ENCODE data around the gene VPS45.

DNA sequence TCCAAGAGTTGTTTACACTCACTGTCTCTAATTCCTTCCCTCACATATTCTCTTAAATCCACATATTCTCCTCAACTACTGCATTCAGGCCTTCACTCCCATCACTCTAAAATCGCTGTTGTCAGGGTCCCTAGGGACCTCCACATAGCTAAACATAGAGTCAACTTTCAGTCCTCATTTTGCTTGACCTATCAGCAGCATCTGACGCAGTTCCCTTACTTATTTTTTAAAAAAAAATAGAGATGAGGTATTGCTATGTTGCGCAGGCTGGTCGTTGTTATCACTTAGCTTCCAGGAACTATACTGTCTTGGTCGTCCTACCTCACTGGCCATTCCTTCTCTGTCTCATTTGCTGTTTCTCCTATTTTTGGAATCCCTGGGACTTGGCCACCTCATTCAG lies 70.5 kb downstream of the VPS45 start:
- TF ChIP-seq, protein P1, sequence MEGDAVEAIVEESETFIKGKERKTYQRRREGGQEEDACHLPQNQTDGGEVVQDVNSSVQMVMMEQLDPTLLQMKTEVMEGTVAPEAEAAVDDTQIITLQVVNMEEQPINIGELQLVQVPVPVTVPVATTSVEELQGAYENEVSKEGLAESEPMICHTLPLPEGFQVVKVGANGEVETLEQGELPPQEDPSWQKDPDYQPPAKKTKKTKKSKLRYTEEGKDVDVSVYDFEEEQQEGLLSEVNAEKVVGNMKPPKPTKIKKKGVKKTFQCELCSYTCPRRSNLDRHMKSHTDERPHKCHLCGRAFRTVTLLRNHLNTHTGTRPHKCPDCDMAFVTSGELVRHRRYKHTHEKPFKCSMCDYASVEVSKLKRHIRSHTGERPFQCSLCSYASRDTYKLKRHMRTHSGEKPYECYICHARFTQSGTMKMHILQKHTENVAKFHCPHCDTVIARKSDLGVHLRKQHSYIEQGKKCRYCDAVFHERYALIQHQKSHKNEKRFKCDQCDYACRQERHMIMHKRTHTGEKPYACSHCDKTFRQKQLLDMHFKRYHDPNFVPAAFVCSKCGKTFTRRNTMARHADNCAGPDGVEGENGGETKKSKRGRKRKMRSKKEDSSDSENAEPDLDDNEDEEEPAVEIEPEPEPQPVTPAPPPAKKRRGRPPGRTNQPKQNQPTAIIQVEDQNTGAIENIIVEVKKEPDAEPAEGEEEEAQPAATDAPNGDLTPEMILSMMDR (conservative IDR thresholded peaks at IDR 0.05; ENCODE audit: low read depth, low read length), result no peak
- no peak for TF ChIP-seq EZH2 (IDR thresholded peaks at IDR 0.05; ENCODE audit: borderline replicate concordance, low read depth, low read length, poor library complexity, severe bottlenecking)
